GM23248 (cell line): ENCODE data around the gene PIK3C3.

ENCODE experiments used
- EZH2 ChIP-seq: fragments of 200-600 bp; sonication (generic); IDR thresholded peaks from 2 replicates; pipeline ENCODE4 v1.6.1; 2018; ENCODE audit warnings: antibody characterized with exemption, mild to moderate bottlenecking; ENCODE audit not compliant: insufficient read depth, poor library complexity, severe bottlenecking
- EZH2phosphoT487 ChIP-seq: fragments of 200-600 bp; sonication (generic); IDR thresholded peaks from 2 replicates; pipeline ENCODE4 v1.6.1; 2018; ENCODE audit warnings: antibody characterized with exemption, moderate library complexity, mild to moderate bottlenecking, low read depth; ENCODE audit not compliant: insufficient read depth

DNA sequence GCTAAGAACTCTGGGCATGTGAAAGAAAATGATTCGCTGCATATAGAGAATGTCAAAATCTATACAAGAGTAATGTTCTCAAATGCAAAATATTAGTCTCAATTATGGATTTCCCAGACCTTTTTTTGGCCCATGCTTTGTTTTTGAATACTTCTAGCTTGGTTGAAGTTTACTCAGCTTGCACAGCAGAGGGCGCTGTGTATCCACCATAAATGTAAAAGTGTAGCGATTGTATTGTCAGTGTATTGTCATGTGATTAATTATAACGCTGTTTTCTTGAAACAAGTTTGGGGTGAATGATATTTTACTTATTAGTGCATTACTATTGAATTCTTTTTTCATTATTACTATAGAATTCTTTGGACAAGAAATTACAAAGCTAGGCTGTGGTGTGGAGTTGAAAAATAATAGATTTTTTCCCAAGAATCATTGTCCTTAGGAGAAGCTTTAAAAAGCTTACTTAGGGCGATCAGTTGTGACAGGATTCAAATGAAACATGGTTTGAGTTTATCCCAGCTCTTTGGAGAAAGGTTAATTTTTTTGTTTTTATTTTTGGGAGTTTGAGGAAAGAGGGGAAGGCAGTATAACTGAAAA, 98.3 kb downstream of the PIK3C3 start:
- TF ChIP-seq EZH2 (no peak), EZH2phosphoT487 (no peak)
